ENCODE measurements around the gene LITAFD. TPM values are rescaled to one million over a fixed set of nuclear protein-coding genes. Genes with fewer than 3 reads are reported as not detected.

Gene LITAFD
- total and polyA plus RNA-seq, 2 of the 4 experiments (the other 2 are of a cell fraction) = not detected

DNA sequence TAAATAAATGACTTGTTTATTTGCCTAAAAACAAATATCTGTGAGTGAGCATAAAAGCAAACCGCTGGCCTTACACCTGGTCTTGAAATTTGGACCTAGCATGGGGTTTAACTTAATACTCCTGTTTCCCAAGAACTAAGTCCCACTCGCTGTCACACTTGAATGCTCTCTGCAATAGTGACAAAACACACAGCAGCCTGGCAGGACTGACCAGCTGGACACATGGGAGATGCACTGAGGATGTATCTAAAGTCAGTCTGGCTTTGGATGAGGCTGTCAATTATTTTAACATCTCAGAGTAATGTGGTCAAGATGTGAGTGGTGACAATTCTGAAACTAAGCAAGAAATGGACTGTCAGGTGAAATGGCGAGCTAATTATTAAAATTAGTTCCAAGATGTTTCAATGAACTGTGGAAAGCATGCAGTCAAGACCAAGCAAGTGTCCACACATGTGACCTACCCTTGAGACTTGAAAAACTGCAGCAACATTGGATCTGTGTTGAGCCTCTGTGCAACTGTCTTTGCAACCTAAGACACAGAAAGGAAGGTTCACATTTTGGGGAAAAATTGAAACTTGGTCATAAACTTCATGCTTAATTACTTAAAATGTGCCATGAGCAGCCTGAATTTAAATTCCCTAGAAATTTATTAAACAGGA lies 16.6 kb downstream of the LITAFD start:
- Histone ChIP-seq H3K4me3 (ENCODE audit: insufficient read depth, low read depth, low read length) (no peak overlapping the region), H3K14ac (replicated peaks; ENCODE audit: low read depth, low read length) (no peak overlapping the region), H2AFZ (replicated peaks; ENCODE audit: low read length, poor library complexity) (no peak overlapping the region), H2BK5ac (ENCODE audit: low read depth, low read length, poor library complexity, severe bottlenecking) (no peak overlapping the region), H3K36me3 (ENCODE audit: control insufficient read depth, insufficient read depth, low read length) (peaks cover 64% of the 10 kb centered on the region), H3K9ac (ENCODE audit: low read depth, low read length) (no peak overlapping the region), H3K79me1 (ENCODE audit: low read depth in 1 of 2, low read length in 2 of 2) (peaks cover 25 to 37% of the 10 kb centered on the region in 2 experiments), H3K23ac (ENCODE audit: low read depth, low read length) (no peak overlapping the region), H3K4ac (ENCODE audit: low read depth, low read length) (no peak overlapping the region), H4K8ac (ENCODE audit: low read depth in 2 of 2, low read length in 2 of 2) (no peak overlapping the region), H2AK9ac (replicated peaks; ENCODE audit: low read depth, low read length, poor library complexity) (no peak overlapping the region), H4K20me1 (ENCODE audit: insufficient read depth, low read length) (peaks cover 3% of the 10 kb centered on the region; the same call in 1 of the 2 replicates), H3K27ac (ENCODE audit: insufficient read depth, low read length) (no peak overlapping the region), H3K4me2 (ENCODE audit: low read depth, low read length) (no peak overlapping the region), H3K9me3 (ENCODE audit: control insufficient read depth, insufficient read depth, low read length) (no peaks in the 10 kb centered on the region), H2BK20ac (ENCODE audit: low read depth, low read length) (no peak overlapping the region), H3K4me1 (ENCODE audit: control insufficient read depth, insufficient read depth, low read length) (no peaks in the 10 kb centered on the region), H3K27me3 (ENCODE audit: control insufficient read depth, insufficient read depth, low read length) (no peaks in the 10 kb centered on the region), H4K5ac (ENCODE audit: low read depth, low read length) (no peak overlapping the region), H3K56ac (ENCODE audit: extremely low read depth, insufficient read depth, low read length) (no peak overlapping the region), H2BK15ac (ENCODE audit: low read depth, low read length) (no peak overlapping the region), H2AK5ac (ENCODE audit: low read depth, low read length) (no peak overlapping the region), H3K9me1 (ENCODE audit: insufficient read depth, low read length) (no peaks in the 10 kb centered on the region), H4K91ac (ENCODE audit: insufficient read depth, low read depth, low read length) (no peak overlapping the region), H2BK120ac (ENCODE audit: low read depth, low read length) (no peak overlapping the region), H3K18ac (ENCODE audit: low read depth, low read length) (no peak overlapping the region)
- TF ChIP-seq NFE2L2 (IDR thresholded peaks at IDR 0.05; ENCODE audit: low read depth, low read length) = no peak
- no peak for TF ChIP-seq RCOR1 (IDR thresholded peaks at IDR 0.05; ENCODE audit: insufficient replicate concordance, low read length)
- TF ChIP-seq ELK1 (IDR thresholded peaks at IDR 0.05; ENCODE audit: borderline replicate concordance, low read depth, low read length) = no peak
- TF ChIP-seq MAZ (IDR thresholded peaks at IDR 0.05; ENCODE audit: borderline replicate concordance, low read depth, low read length) = no peak
- TF ChIP-seq CEBPB (IDR thresholded peaks at IDR 0.05; ENCODE audit: low read depth, low read length) = no peak
- TF ChIP-seq BHLHE40 (IDR thresholded peaks at IDR 0.05; ENCODE audit: low read depth, low read length) = no peak
- TF ChIP-seq MXI1 (IDR thresholded peaks at IDR 0.05; ENCODE audit: borderline replicate concordance, low read depth, low read length) = no peak
- in situ Hi-C loops (cut with MboI; ENCODE audit: low sequenced_read_pairs) = no loop called here
- intact Hi-C loops (cut with micrococcal nuclease) = no loop called here
- ChIA-PET CTCF (interaction anchor here (0.7 to 1.0 kb wide), 2 partner anchors 110 to 1564 kb away, joined by 3 read pairs; no protein-coding TSS in a partner anchor), POLR2A (ENCODE audit: unreplicated experiment) (no interaction called here)
- no peak for ATAC-seq (ENCODE audit: low read depth)
- BruUV-seq (replicated peaks) = no TSS peak
- dilution Hi-C loops (cut with HindIII; ENCODE audit: low sequenced_read_pairs, unreplicated experiment) = no loop called here
- DNase-seq = no peak
- WGBS, 2 experiments (ENCODE audit: extremely low coverage in 2 of 2, insufficient read length in 1 of 2) = 100% methylated on average over 1 of the region's 3 CpGs; no CpG with 5 or more reads in 1 of the 2 experiments
